Liver (tissue), 9 donors: ENCODE data around the gene SMURF2. TPM values are rescaled to one million over a fixed set of nuclear protein-coding genes. Genes with fewer than 3 reads are reported as not detected.

Source experiments
- DNase-seq: peaks from one replicate; pipeline ENCODE4 v3.0.0-alpha.2; 2017; ENCODE audit warnings: low spot score
- H3K27ac ChIP-seq, 2 donors: one replicate each; pipeline ENCODE4 v1.7.0; 2013; ENCODE audit warnings: inconsistent platforms in 2 of 2, low read length in 2 of 2, control low read depth in 1 of 2, low read depth in 1 of 2, mild to moderate bottlenecking in 1 of 2
- H3K27me3 ChIP-seq, 4 donors: one replicate each; pipeline versions ENCODE4 v1.6.1 to v1.7.0; 2013; ENCODE audit warnings: low read length in 3 of 4, inconsistent platforms in 1 of 4, mild to moderate bottlenecking in 1 of 4, moderate library complexity in 1 of 4; ENCODE audit not compliant: control insufficient read depth in 4 of 4, insufficient read depth in 4 of 4
- H3K36me3 ChIP-seq, 4 donors: one replicate each; pipeline versions ENCODE4 v1.6.1 to v1.7.0; 2013; ENCODE audit warnings: low read length in 3 of 4, mild to moderate bottlenecking in 3 of 4, low read depth in 1 of 4, moderate library complexity in 1 of 4; ENCODE audit not compliant: control insufficient read depth in 4 of 4, insufficient read depth in 3 of 4
- H3K4me1 ChIP-seq, 4 donors: one replicate each; pipeline versions ENCODE4 v1.6.1 to v1.7.0; 2013; ENCODE audit warnings: low read length in 3 of 4, mild to moderate bottlenecking in 3 of 4, moderate library complexity in 1 of 4; ENCODE audit not compliant: control insufficient read depth in 4 of 4, insufficient read depth in 4 of 4
- H3K4me3 ChIP-seq, 3 donors: one replicate each; pipeline versions ENCODE4 v1.6.1 to v1.7.0; 2013; ENCODE audit warnings: low read length in 3 of 3, control low read depth in 1 of 3, low read depth in 1 of 3, mild to moderate bottlenecking in 1 of 3
- H3K9ac ChIP-seq, 2 donors: one replicate each; pipeline ENCODE4 v1.7.0; 2013; ENCODE audit warnings: low read length in 2 of 2, mild to moderate bottlenecking in 2 of 2, moderate library complexity in 2 of 2, control low read depth in 1 of 2, low read depth in 1 of 2
- H3K9me3 ChIP-seq, 4 donors: one replicate each; pipeline versions ENCODE4 v1.6.1 to v1.7.0; 2013; ENCODE audit warnings: low read length in 3 of 4; ENCODE audit not compliant: control insufficient read depth in 4 of 4
- EGR1 ChIP-seq, 2 donors: IDR thresholded peaks; 2 replicates each; pipeline ENCODE4 v1.6.1; 2016 to 2018; ENCODE audit warnings: antibody characterized with exemption in 2 of 2, low read depth in 2 of 2
- FOXA1 ChIP-seq: IDR thresholded peaks from 2 replicates; pipeline ENCODE4 v1.6.1; 2016; ENCODE audit warnings: antibody characterized with exemption
- FOXA2 ChIP-seq: IDR thresholded peaks from 2 replicates; pipeline ENCODE4 v1.6.1; 2016; ENCODE audit warnings: antibody characterized with exemption
- GABPA ChIP-seq, 2 donors: IDR thresholded peaks in 1 of 2; conservative IDR thresholded peaks in 1 of 2; 2 replicates each; pipeline ENCODE4 v1.6.1; 2016; ENCODE audit warnings: antibody characterized with exemption in 2 of 2, mild to moderate bottlenecking in 1 of 2, moderate library complexity in 1 of 2
- HNF4A ChIP-seq, 2 donors: conservative IDR thresholded peaks; 2 replicates each; pipeline ENCODE4 v1.6.1; 2016; ENCODE audit warnings: antibody characterized with exemption in 2 of 2, mild to moderate bottlenecking in 2 of 2
- HNF4G ChIP-seq: IDR thresholded peaks from 2 replicates; pipeline ENCODE4 v1.6.1; 2016; ENCODE audit warnings: antibody characterized with exemption
- JUND ChIP-seq, 2 donors: IDR thresholded peaks; 2 replicates each; pipeline ENCODE4 v1.6.1; 2016; ENCODE audit warnings: antibody characterized with exemption in 2 of 2
- NR2F2 ChIP-seq: IDR thresholded peaks from 2 replicates; pipeline ENCODE4 v1.6.1; 2016; ENCODE audit warnings: antibody characterized with exemption
- RAD21 ChIP-seq, 2 donors: IDR thresholded peaks; 2 replicates each; pipeline ENCODE4 v1.6.1; 2016; ENCODE audit warnings: antibody characterized with exemption in 2 of 2, mild to moderate bottlenecking in 2 of 2
- RXRA ChIP-seq, 2 donors: IDR thresholded peaks; 2 replicates each; pipeline ENCODE4 v1.6.1; 2017 to 2018; ENCODE audit warnings: antibody characterized with exemption in 2 of 2, mild to moderate bottlenecking in 1 of 2
- SP1 ChIP-seq: IDR thresholded peaks from 2 replicates; pipeline ENCODE4 v1.6.1; 2018; ENCODE audit warnings: antibody characterized with exemption, mild to moderate bottlenecking
- TAF1 ChIP-seq: conservative IDR thresholded peaks from 2 replicates; pipeline ENCODE4 v1.6.1; 2016; ENCODE audit warnings: antibody characterized with exemption, mild to moderate bottlenecking
- YY1 ChIP-seq: IDR thresholded peaks from 2 replicates; pipeline ENCODE4 v1.6.1; 2016; ENCODE audit warnings: antibody characterized with exemption, mild to moderate bottlenecking
- polyA plus RNA-seq, 2 donors: library from polyadenylated mRNA; stranded (reverse) in 1 of 2; unstranded in 1 of 2; fragments of 200-250 nt in 1 of 2; fragments of >200 nt in 1 of 2; fragmentation: Nextera tagmentation in 1 of 2; extraction: Ambion mirVana in 1 of 2; gene quantifications; one replicate each; pipeline versions ENCODE4 v1.2.1 to v1.2.3, GENCODE V29; 2013 to 2015
- total RNA-seq, 2 donors: library from RNA; depleted of rRNA; stranded (reverse); fragments of >200 nt; gene quantifications; one replicate each; pipeline ENCODE4 v1.2.3, GENCODE V29; 2014
- TF ChIP-seq, protein P1 (sequence below): IDR thresholded peaks from 2 replicates; pipeline ENCODE4 v1.6.1; 2016; ENCODE audit warnings: antibody characterized with exemption
- TF ChIP-seq, protein P2 (sequence below): IDR thresholded peaks from 2 replicates; pipeline ENCODE4 v1.6.1; 2016; ENCODE audit warnings: antibody characterized with exemption, mild to moderate bottlenecking
- TF ChIP-seq, protein P3 (sequence below): IDR thresholded peaks from 2 replicates; pipeline ENCODE4 v1.6.1; 2016; ENCODE audit warnings: antibody characterized with exemption
- TF ChIP-seq, protein P4 (sequence below): IDR thresholded peaks from 2 replicates; pipeline ENCODE4 v1.6.1; 2016; ENCODE audit warnings: antibody characterized with exemption
- TF ChIP-seq, protein P5 (sequence below): fragments of 150-350 bp; IDR thresholded peaks from 2 replicates; pipeline ENCODE4 v1.5.1; 2017; ENCODE audit warnings: improper control_type of control experiment, low read depth, low read length; ENCODE audit not compliant: missing input control
- donor health status: healthy.
- donor health status: healthy.
- donor health status: healthy.
- donor health status: healthy.
- donor health status: healthy.

SMURF2 gene
- total and polyA plus RNA-seq, 4 donors: 2.0 to 6.9 (median 3.5) TPM

DNA sequence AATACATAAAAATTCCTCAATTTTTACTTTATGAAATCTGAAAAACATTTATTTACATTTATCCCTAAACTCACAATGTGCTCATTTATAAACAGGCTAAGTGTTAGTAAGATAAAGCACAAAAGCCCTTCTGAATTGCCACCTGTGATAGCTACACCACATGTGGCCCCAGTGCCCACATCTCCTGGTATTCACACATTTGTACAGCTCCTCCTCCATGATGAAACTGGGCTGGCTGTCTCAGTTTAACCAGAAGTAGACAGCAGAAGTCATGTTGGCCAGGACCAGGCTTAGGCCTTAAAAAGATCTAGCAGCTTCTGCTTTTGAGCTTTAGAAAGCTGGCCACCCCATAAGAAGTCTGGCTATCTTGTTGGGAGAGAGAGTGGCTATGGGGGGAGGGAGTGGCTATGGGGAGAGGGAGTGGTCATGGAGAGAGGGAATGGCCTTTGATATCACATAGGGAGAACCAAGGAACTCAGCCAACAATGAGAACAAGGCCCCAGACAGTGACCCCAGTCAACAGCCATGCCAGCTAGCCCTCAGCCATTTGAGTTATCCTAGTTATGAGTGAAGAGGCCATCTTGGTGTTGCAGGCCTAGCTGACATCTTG, 108.0 kb downstream of the SMURF2 start:
- TF ChIP-seq FOXA2: no peak
- TF ChIP-seq GABPA (IDR thresholded peaks at IDR 0.05 in 1 of 2, conservative IDR thresholded peaks at IDR 0.05 in 1 of 2): no peak
- no peak for TF ChIP-seq TAF1
- TF ChIP-seq, protein P1, sequence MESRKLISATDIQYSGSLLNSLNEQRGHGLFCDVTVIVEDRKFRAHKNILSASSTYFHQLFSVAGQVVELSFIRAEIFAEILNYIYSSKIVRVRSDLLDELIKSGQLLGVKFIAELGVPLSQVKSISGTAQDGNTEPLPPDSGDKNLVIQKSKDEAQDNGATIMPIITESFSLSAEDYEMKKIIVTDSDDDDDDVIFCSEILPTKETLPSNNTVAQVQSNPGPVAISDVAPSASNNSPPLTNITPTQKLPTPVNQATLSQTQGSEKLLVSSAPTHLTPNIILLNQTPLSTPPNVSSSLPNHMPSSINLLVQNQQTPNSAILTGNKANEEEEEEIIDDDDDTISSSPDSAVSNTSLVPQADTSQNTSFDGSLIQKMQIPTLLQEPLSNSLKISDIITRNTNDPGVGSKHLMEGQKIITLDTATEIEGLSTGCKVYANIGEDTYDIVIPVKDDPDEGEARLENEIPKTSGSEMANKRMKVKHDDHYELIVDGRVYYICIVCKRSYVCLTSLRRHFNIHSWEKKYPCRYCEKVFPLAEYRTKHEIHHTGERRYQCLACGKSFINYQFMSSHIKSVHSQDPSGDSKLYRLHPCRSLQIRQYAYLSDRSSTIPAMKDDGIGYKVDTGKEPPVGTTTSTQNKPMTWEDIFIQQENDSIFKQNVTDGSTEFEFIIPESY: no peak
- no peak for TF ChIP-seq FOXA1
- TF ChIP-seq, protein P2, sequence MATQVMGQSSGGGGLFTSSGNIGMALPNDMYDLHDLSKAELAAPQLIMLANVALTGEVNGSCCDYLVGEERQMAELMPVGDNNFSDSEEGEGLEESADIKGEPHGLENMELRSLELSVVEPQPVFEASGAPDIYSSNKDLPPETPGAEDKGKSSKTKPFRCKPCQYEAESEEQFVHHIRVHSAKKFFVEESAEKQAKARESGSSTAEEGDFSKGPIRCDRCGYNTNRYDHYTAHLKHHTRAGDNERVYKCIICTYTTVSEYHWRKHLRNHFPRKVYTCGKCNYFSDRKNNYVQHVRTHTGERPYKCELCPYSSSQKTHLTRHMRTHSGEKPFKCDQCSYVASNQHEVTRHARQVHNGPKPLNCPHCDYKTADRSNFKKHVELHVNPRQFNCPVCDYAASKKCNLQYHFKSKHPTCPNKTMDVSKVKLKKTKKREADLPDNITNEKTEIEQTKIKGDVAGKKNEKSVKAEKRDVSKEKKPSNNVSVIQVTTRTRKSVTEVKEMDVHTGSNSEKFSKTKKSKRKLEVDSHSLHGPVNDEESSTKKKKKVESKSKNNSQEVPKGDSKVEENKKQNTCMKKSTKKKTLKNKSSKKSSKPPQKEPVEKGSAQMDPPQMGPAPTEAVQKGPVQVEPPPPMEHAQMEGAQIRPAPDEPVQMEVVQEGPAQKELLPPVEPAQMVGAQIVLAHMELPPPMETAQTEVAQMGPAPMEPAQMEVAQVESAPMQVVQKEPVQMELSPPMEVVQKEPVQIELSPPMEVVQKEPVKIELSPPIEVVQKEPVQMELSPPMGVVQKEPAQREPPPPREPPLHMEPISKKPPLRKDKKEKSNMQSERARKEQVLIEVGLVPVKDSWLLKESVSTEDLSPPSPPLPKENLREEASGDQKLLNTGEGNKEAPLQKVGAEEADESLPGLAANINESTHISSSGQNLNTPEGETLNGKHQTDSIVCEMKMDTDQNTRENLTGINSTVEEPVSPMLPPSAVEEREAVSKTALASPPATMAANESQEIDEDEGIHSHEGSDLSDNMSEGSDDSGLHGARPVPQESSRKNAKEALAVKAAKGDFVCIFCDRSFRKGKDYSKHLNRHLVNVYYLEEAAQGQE: no peak
- no peak for TF ChIP-seq EGR1 (IDR thresholded peaks at IDR 0.05; ENCODE audit: low read depth in 2 of 2)
- TF ChIP-seq, protein P3, sequence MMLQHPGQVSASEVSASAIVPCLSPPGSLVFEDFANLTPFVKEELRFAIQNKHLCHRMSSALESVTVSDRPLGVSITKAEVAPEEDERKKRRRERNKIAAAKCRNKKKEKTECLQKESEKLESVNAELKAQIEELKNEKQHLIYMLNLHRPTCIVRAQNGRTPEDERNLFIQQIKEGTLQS: no peak
- no peak for TF ChIP-seq HNF4G
- TF ChIP-seq SP1: no peak
- TF ChIP-seq RXRA (IDR thresholded peaks at IDR 0.05): no peak
- TF ChIP-seq NR2F2: no peak
- TF ChIP-seq YY1: no peak
- TF ChIP-seq, protein P4, sequence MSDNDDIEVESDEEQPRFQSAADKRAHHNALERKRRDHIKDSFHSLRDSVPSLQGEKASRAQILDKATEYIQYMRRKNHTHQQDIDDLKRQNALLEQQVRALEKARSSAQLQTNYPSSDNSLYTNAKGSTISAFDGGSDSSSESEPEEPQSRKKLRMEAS: no peak
- TF ChIP-seq HNF4A (conservative IDR thresholded peaks at IDR 0.05): no peak
- TF ChIP-seq, protein P5, sequence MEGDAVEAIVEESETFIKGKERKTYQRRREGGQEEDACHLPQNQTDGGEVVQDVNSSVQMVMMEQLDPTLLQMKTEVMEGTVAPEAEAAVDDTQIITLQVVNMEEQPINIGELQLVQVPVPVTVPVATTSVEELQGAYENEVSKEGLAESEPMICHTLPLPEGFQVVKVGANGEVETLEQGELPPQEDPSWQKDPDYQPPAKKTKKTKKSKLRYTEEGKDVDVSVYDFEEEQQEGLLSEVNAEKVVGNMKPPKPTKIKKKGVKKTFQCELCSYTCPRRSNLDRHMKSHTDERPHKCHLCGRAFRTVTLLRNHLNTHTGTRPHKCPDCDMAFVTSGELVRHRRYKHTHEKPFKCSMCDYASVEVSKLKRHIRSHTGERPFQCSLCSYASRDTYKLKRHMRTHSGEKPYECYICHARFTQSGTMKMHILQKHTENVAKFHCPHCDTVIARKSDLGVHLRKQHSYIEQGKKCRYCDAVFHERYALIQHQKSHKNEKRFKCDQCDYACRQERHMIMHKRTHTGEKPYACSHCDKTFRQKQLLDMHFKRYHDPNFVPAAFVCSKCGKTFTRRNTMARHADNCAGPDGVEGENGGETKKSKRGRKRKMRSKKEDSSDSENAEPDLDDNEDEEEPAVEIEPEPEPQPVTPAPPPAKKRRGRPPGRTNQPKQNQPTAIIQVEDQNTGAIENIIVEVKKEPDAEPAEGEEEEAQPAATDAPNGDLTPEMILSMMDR: no peak
- TF ChIP-seq RAD21 (IDR thresholded peaks at IDR 0.05): no peak
- TF ChIP-seq JUND (IDR thresholded peaks at IDR 0.05): no peak
- Histone ChIP-seq H3K36me3 (peaks cover 5 to 10% (median 8%) of the 10 kb centered on the region in 4 donors), H3K27me3 (no peaks in the 10 kb centered on the region), H3K4me1 (no peaks in the 10 kb centered on the region), H3K9me3 (no peaks in the 10 kb centered on the region), H3K4me3 (no peak overlapping the region), H3K27ac (no peak overlapping the region), H3K9ac (no peak overlapping the region)
- DNase-seq: no peak
